GM19025 (cell line): Measurements from ENCODE around the gene PHACTR3.

Experiments
- ATAC-seq: cut with Tn5 transposase; IDR thresholded peaks from one replicate; pipeline ENCODE4 v1.9.1; 2021; ENCODE audit warnings: mild to moderate bottlenecking, low read depth, moderate library complexity; ENCODE audit not compliant: unreplicated experiment

The PHACTR3 gene

DNA sequence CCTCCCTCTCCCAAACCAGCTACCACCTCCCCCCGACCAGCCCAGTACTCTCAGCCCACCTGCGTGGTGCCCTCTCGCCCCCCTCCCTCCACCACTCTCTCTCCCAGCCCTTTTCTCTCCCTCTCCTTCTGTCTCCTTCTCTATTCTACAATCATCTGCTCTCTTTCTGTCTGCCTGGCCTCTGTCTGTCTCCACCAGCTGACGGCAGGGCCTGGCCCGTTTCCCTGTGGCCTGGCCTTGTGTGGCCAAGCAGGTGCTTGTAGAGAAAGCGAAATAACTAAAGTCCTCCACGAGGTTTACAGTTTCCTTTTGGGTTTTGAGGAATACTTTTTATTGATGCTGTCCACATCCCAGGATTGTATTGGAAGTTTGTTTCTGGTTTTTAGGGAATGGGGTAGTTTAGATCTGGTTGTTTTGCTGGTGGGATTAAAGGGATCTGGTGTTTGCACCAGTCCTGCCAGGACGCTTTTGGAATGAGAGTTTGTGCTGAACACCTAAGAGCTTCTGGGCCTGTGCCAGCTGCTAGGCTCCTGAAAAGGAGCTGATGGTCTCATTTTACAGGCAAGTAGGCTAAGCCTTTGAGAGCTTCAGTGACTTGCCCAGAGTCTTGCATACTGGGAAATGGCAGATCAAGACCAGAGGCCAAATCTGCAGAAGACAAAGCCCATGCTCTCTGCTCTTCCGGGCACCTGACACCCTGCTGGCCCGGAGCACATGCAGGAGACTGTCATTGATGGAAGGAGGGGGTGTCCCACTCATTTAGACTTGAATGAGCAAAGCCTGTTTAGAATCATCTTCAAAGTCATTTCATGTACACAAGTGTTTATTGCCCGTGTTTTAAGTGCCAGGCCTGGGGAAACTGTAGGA is 167.4 kb downstream of the PHACTR3 start:
- ATAC-seq: no peak

DNA sequence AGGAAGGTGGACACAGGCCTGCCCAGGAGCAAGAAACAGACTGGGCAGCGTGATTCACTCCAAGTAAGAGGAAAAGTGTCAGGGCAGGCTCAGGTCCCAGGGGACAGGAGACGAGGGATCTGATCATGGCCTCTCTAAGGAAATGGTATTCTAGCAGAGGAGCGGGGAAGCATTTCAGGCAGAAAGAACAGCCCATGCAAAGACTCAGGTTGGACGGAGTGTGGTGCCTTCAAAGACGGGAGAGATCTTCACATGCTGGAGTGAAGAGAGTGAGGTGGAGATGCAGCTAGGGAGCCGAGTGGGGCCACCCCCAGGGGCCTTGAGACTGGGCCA is 168.0 kb downstream of the PHACTR3 start:
- no peak for ATAC-seq

DNA sequence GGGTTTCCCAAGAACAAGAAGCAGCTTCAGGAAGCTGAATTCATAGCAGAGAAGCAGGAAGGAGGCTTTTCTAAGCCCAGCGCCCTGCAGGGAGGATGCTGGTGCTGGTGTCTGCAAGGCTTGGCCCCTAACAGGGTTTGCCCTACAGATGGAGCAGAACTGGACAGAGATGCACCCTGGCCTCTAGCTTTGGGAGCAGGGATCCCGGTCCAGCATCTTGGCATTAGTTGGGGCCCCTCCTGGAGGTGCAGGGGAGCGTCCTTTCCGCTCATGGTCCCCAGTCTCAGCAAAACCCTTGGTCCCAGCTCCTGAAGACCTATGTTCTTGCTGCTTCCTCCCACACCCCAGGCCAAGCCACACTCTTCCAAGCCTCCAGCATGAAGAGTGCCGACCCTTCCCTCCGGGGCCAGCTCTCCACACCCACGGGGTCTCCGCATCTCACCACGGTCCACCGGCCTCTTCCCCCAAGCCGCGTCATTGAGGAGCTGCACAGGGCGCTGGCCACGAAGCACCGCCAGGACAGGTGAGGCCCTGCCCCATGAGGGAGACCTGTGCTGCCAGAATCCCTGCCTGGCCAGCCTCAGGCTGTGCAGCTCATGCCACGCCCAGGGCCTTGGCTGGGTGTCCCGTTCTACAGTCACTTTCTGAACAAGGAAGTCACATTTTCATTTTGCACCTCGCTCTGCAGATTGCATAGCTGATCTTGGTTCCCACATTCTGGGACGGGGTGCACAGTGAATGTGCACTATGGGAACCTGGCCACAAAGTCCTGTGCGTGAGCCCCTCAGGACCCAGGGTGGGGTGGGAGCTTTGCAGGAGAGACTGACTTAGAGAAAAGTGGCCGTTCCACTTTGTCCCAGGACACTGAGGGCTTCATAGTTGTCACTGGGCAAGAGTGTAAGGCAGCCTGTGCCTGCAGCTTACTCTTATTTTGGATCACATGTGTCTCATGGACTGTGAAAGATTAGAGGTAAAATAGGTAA is 168.9 kb downstream of the PHACTR3 start:
- ATAC-seq: no peak

- ATAC-seq: no peak
Observed at GRCh38 chr20:59774204-59774641, 169.9 kb downstream of the PHACTR3 start.

GRCh38 chr20:59774921-59775686 is 170.8 kb downstream of the PHACTR3 start:
- ATAC-seq: no peak

DNA sequence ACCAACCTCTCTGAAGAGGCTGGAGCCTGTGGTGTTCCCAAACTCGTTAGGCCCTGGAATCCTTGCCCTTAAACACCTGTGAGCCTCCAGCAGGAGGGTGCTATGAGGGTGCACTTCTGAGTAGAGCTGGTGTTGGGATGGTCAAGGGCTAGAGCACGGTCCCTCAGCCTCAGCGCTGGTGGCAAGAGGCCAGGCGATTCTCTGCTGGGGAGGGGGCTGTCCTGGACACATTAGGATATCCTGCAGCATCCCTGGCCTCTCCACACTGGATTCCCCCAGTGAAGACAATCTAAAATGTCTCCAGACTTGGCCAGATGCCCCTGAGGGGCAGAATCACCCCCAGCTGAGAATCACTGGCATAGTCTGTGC is 171.3 kb downstream of the PHACTR3 start:
- no peak for ATAC-seq

DNA sequence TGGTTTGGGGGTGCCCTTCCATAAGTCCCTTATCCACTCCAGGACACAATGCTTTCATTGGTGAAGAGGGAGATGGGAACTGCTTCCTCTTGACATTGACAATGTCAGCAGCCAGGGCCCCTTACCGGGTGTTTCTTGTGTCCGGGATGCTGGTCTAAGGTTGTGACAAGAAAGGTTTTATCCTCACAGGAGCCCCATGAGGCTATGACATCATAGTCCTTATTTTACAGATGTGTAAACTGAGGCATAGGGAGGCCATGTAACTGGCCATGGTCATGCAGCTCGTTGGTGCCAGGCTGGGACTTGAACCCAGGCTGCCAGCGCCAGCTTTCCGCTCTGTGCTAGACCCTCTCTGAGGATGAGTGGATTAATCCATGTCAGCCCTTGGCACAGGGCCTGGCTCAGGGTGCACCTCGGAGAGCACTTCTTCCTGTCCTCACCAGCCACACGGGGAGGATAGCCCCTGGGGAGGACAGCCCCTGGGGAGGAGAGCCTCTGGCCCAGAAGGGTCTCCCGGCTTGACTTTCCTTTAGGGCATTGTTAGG is 171.8 kb downstream of the PHACTR3 start:
- no peak for ATAC-seq

DNA sequence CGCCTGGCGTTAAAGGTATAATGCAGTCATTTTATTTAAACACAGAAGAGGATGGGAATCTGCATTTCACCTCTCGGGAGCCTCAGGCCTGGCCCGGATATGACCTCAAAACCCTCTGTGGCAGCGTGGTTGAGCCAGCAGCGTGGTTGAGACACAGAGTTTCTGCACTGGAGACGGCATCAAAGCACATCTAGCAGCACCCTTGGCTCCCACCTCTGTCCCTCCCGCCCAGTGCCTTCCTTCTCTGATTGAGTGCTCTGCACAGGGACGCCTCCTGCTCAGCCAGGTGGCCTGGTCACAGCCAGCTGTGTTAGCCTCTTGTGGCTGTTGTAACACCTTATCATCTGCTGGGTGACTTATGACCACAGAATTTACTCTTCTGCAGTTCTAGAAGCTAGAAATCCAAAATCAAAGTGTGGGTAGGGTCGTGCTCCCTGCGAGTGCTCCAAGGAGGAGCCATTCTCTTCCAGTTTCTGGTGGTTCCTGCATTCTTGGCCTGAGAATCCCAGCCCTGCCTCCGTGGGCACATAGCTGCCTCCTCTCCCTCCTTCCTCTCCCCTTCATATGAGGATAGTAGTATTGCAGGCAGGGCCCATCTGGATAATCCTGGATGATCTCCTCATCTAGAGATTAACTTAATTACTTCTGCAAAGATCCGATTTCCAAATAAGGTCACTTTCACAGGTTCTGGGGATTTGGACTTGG is 172.4 kb downstream of the PHACTR3 start:
- no peak for ATAC-seq

DNA sequence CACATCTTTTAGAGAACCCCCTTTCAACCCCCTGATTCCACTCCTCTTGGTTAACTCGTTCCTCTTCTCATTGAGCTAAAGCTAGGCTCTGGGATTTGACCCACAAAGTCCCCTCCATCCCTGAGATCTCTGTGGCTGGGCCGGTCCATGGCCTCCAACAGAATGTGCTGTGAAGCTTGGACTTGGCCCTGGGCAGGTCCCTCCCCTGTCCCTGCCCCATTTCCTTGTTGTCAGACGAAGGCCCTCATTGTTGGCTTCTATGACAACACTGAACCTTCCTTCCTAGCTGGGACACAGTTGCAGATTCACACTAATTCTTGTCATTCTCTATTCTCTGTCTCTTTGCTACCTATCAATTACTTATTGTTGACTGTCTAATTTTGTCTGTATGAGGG is 173.0 kb downstream of the PHACTR3 start:
- no peak for ATAC-seq

- ATAC-seq: no peak
Observed at GRCh38 chr20:59777814-59778575, 173.7 kb downstream of the PHACTR3 start.

DNA sequence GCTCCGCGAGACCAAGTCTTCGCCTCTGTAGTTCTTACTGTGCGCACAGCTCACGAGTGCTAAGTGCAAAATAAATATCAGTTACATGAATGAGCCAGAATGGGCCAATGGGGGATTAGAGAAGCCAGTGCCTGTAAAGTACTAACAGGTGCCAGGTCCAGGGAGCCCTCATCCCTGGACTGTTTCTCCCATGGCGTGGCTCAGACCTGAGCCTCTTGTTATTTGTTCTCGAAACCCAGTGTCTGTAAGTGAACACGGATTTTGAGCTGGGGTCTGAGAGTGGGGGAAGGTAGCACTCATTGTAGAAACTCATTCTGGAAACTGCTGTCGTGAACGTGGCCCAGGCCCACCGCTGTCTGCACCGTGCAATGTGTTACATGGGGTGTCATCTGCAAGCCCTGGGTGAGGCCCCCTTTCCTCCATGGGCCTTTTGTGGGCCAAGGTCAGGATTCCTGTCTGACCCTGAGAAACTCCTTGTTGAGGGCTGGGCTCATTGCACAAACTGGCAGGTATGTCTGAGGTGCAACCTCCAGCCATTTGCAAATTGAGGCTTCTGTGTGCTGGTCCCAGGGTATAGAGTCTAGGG is 174.4 kb downstream of the PHACTR3 start:
- ATAC-seq: no peak

DNA sequence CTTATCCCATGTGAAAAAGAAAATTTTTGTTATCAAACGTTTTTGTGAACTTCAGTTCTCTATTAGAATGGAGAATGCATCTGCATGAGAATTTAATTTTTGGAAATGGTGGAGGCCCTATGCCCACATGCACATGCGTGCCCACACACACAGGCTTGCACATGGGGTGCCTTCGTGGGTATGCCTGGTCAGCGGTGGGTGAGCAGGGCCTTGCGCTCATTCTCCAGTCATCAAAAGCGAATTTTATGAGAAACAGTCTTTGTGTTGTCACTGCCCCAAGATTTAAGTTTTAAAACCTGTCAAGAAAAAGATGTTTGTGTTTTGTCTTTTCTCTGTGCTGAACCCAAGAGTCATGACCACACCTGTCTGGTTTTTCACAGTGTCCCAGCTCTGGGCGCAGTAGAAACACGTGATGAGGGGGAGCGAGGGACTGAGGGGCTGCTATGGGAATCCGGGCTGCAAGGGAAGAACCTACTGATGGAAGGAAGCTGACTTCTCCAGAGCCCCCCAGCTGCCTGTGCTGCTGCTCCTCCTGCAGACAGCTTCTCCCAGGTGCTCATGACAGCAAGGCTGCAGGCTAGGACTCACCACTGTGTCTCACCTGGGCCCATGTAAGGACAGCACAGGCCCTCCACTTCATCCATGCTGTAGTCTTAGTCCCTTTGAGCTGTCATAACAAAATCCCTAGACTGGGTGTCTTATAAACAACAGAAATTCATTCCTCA is 175.5 kb downstream of the PHACTR3 start:
- ATAC-seq: no peak

DNA sequence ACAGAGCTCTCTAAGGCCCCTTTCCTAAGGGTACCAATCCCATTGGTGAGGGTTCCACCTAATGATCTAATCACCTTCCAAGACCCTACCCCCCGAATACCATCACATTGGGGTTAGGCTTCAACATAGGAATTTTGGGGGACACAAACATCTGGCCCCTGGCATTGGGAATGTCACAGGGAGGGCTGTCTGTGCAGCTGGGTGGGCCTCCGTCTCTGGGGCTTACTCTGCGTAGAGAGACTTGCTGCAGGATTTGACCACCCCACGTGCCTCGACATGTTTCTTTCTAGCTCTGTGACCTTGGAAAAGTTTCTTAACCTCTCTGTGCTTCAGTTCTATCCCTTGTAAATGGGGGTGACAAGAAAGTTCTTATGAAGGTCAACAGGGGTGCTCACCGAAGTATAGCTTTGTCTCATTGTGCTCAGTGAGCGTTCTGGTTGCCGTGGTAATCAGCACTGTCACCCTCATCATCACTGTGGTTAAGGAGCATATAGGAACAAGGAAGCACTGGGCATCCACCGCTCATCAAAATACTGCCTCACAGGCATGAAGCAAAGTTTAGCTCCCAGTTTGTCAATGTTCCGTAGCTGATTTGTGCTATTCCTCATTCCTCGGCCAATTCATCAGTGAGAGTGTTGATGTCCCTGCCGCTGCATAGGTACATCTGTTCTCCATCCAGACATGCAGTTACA is 176.3 kb downstream of the PHACTR3 start:
- no peak for ATAC-seq

GRCh38 chr20:59781226-59781625 is 176.9 kb downstream of the PHACTR3 start:
- no peak for ATAC-seq

GRCh38 chr20:59782986-59783640 is 178.8 kb downstream of the PHACTR3 start:
- ATAC-seq: no peak

GRCh38 chr20:59783641-59784010 is 179.3 kb downstream of the PHACTR3 start:
- ATAC-seq: no peak

DNA sequence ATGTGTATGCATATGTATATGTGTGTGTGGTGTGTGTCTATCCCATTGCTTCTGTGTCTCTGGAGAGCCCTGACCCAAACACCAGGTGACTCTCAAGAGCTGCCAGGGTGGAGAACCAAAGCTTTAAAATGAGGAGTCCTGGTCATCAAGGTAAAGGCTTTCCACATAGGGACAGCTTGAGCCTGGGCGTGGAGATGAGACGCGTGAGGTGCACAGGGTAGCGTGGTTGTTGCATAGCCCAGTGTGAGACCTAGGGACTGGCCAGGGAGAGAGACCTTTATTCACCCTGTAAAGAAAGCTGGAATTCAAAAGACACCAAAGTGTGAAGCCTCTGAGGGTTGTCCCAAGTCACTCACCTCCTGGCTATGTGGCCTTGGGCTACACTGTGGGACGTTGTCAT is 180.0 kb downstream of the PHACTR3 start:
- ATAC-seq: no peak
